ENCODE data around the gene THRSP.

Gene THRSP

DNA sequence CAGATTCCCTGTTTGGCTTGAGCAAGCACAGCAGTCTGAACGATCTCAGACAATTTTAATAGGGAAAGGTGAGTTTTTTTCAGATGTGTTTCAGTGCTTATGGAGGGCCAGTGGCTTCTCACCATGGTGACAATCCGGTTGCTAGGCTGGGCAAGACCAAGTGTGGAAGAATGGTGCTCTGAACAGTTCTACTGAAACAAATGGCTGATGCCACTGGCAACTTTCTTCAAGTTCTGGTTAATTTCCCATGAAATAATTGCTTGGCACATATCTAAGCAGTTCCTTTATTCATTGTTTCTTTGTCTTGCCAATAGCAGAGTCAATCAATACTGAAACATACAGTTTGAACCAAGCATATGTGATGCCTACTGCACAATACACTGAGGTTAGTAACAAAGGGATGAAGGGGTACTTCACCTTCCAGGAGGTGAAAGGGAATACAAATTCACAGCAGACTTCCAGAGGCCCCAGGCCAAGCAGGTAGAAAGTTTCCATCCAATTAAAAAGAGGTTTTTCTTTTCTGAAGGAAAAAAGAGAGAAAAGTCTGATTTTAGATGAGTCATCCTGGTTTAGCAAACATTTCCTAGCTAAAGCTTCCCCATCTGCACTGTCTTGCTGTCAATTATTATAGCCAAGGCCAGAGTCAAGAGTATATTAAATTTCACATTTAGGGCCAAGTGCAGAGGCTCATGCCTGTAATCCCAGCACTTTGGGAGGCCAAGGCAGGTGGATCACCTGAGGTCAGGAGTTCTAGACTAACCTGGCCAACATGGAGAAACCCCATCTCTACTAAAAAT lies 37.2 kb downstream of the THRSP start:
- no peak for DNase-seq

- no peak for DNase-seq
Measured at GRCh38 chr11:78109081-78110015, 45.7 kb downstream of the THRSP start.

- no peak for DNase-seq
Measured at GRCh38 chr11:78110351-78110750, 46.7 kb downstream of the THRSP start.

DNA sequence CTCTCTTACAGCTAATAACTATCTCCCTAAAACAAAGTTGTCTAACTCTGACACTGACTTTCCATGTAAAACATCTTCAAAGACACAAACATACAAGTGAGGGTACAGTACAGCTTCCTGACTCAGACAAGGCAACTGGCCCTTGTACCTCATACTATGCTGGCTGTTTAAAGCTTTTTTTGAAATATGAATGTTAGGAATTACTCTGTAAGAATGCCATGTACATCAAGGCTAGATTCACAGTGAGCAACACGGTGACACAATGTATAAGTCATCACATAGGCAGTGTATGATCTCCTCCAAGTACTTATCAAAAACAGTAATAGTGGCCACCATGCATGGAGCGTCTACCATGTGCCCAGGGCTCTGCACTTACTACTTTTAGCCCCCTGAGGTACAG lies 47.2 kb downstream of the THRSP start:
- DNase-seq: no peak

DNA sequence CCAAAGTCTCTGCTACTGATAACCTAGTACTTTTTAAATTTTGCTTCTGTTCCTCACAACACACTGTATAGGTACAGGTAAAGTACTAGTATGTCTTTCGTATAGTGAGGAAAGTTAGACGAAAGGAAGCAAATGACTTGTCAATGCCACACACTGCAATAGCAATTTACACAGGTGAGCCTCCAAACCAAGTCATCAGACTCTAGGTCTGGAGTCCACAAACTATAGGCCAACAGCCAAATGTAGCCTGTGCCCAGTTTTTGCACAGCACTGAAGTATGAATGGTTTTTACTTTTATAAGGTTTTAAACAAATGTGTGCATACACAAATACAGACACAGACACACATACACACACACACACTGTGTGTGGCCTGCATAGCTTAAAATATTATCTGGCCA lies 47.6 kb downstream of the THRSP start:
- no peak for DNase-seq

DNA sequence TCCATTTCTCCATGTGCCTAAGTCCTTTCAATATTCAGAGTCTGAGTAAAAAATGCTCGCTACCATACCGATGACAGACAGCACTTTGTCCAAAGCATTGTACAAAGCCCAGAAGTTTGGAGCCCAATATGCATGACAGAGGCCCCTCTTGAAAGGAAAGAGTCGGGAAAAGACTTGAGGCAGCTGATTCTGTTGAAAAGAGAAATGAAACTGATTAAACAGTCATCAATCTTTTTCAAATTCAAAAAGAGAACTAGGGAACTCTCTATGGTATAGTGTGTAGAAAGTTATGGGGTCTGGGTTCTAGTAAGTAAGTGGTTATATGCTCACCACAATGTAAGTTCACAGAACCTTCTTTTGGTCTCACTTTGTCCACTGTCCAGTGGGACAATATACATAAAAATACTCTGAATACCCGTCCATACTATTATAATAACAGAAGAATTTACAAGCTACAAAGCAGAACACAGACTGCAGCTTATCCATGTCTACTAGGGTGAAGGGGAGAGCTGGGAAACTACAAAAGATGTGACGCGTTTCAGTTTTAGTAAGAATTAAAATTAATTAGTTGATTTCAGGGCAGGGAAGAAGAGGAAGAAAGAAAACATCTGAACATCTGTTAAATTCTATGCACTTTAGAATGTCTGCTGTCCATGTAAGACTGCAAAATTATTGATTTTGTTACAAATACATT lies 49.1 kb downstream of the THRSP start:
- no peak for DNase-seq

Data from OCI-M1 (cell line).